Smooth muscle cell (in vitro differentiated cells): ENCODE results near the gene WNT1. TPM values are rescaled to one million over a fixed set of nuclear protein-coding genes. Genes with fewer than 3 reads are reported as not detected.

Experiments
- DNase-seq: peaks from one replicate; lab custom pipeline; 2025; ENCODE audit not compliant: unreplicated experiment; lab: John Stamatoyannopoulos, UW
- H2AFZ ChIP-seq: fragments of 200-600 bp; sonication (generic); 2 replicates; pipeline ENCODE4 v1.6.0; 2016; ENCODE audit warnings: antibody characterized with exemption, low read depth, mild to moderate bottlenecking
- H3F3A ChIP-seq: fragments of 200-600 bp; sonication (generic); 2 replicates; pipeline ENCODE4 v1.6.0; 2017; ENCODE audit warnings: antibody characterized with exemption, low read depth
- H3K27ac ChIP-seq: fragments of 200-600 bp; sonication (generic); 2 replicates; pipeline ENCODE4 v1.5.1; 2016; ENCODE audit warnings: low read depth, mild to moderate bottlenecking
- H3K27me3 ChIP-seq: fragments of 200-600 bp; sonication (generic); 2 replicates; pipeline ENCODE4 v1.6.1; 2016; ENCODE audit warnings: low read depth, mild to moderate bottlenecking
- H3K36me3 ChIP-seq: fragments of 200-600 bp; sonication (generic); 2 replicates; pipeline ENCODE4 v1.5.1; 2016; ENCODE audit warnings: low read depth
- H3K4me1 ChIP-seq: fragments of 200-600 bp; sonication (generic); 2 replicates; pipeline ENCODE4 v1.5.1; 2016; ENCODE audit warnings: low read depth
- H3K4me2 ChIP-seq: fragments of 200-600 bp; sonication (generic); 2 replicates; pipeline ENCODE4 v1.6.0; 2016; ENCODE audit warnings: mild to moderate bottlenecking
- H3K4me3 ChIP-seq: fragments of 200-600 bp; sonication (generic); 2 replicates; pipeline ENCODE4 v1.5.1; 2016; ENCODE audit warnings: mild to moderate bottlenecking
- H3K79me2 ChIP-seq: fragments of 200-600 bp; sonication (generic); 2 replicates; pipeline ENCODE4 v1.6.0; 2016; ENCODE audit warnings: low read depth, mild to moderate bottlenecking
- H3K9ac ChIP-seq: fragments of 200-600 bp; sonication (generic); 2 replicates; pipeline ENCODE4 v1.6.0; 2016; ENCODE audit warnings: low read depth
- H3K9me3 ChIP-seq: fragments of 200-600 bp; sonication (generic); replicated peaks from 2 replicates; pipeline ENCODE4 v1.5.1; 2016; ENCODE audit warnings: low read depth
- H4K20me1 ChIP-seq: fragments of 200-600 bp; sonication (generic); 2 replicates; pipeline ENCODE4 v1.6.0; 2016; ENCODE audit warnings: low read depth
- CTCF ChIP-seq: fragments of 200-600 bp; sonication (generic); IDR thresholded peaks from 2 replicates; pipeline ENCODE4 v1.5.1; 2017; ENCODE audit warnings: borderline replicate concordance, mild to moderate bottlenecking, antibody characterized with exemption; ENCODE audit not compliant: insufficient read depth, poor library complexity, severe bottlenecking
- WGBS: methylation state at CpG from one replicate; pipeline ENCODE4 v1.1.7; 2016; ENCODE audit warnings: low lambda C conversion rate; 5-methylcytosine and 5-hydroxymethylcytosine counted together
- polyA plus RNA-seq: library from polyadenylated mRNA; unstranded; fragments of >200 nt; fragmentation: Nextera tagmentation; extraction: Ambion mirVana; gene quantifications from 2 replicates; pipeline ENCODE4 v1.2.1, GENCODE V29; 2016
- total RNA-seq: library from RNA; depleted of rRNA; stranded (reverse); fragments of >200 nt; gene quantifications from 2 replicates; pipeline ENCODE4 v1.2.3, GENCODE V29; 2014

The WNT1 gene
- total RNA-seq (not detected in 2 replicates), polyA plus RNA-seq (not detected in 2 replicates)

DNA sequence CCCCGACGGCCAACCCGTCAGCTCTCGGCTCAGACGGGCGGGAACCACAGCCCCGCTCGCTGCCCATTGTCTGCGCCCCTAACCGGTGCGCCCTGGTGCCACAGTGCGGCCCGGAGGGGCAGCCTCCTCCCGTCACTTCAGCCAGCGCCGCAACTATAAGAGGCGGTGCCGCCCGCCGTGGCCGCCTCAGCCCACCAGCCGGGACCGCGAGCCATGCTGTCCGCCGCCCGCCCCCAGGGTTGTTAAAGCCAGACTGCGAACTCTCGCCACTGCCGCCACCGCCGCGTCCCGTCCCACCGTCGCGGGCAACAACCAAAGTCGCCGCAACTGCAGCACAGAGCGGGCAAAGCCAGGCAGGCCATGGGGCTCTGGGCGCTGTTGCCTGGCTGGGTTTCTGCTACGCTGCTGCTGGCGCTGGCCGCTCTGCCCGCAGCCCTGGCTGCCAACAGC, at the start of gene WNT1:
Gene WNT1, plus strand, starts transcription at position 32 of the 450 bp plus-strand sequence. Its CDS starts 329 bp downstream, at position 361.
- H2AFZ ChIP-seq: no peak within 1 kb of the TSS
- H3F3A ChIP-seq: no peaks in the 10 kb centered on the region
- H3K9ac ChIP-seq: no peak within 1 kb of the TSS
- no peaks in the 10 kb centered on the region for H3K9me3 ChIP-seq
- H3K4me3 ChIP-seq: no peak within 1 kb of the TSS
- H3K4me2 ChIP-seq: peak within 1 kb of the TSS; percentile 71
- peaks cover 98% of the 10 kb centered on the region for H3K27me3 ChIP-seq
- no peaks in the 10 kb centered on the region for H3K79me2 ChIP-seq
- H4K20me1 ChIP-seq: no peaks in the 10 kb centered on the region
- peaks cover 17% of the 10 kb centered on the region for H3K4me1 ChIP-seq
- no peak for TF ChIP-seq CTCF
- no peaks in the 10 kb centered on the region for H3K36me3 ChIP-seq
- WGBS: 5% methylated on average over 33 of the region's 45 CpGs
- no peak within 1 kb of the TSS for H3K27ac ChIP-seq
- DNase-seq: no peak

DNA sequence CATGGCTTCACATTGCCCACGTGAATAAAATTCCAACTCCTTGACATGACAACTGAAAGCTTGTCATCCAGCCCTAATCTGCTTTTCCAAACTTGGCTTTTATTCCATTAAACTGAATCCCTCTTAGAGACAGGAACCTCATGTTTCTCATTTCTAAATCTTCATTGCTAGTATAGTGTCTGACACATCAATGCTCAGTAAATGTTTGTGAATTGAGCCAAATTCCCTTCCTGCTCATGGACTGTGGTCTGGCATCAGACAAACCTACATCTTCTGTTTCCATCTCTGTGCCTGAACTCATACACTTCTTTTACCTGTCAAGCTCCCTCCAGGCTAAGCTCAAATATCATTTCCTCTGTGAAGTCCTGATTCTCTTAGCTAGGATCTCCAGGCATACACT, 48.6 kb upstream of the WNT1 start:
- H4K20me1 ChIP-seq: peaks cover 25% of the 10 kb centered on the region
- H3K4me2 ChIP-seq: no peak overlapping the region
- 89% methylated on average over 1 of the region's 1 CpG for WGBS
- H3K9me3 ChIP-seq: no peaks in the 10 kb centered on the region
- H2AFZ ChIP-seq: no peak overlapping the region
- no peak for DNase-seq
- TF ChIP-seq CTCF: no peak
- H3K79me2 ChIP-seq: no peaks in the 10 kb centered on the region
- H3K4me3 ChIP-seq: no peak overlapping the region
- peaks cover 16% of the 10 kb centered on the region for H3F3A ChIP-seq
- no peaks in the 10 kb centered on the region for H3K4me1 ChIP-seq
- H3K36me3 ChIP-seq: peaks cover 7% of the 10 kb centered on the region
- H3K27me3 ChIP-seq: no peaks in the 10 kb centered on the region
- H3K27ac ChIP-seq: no peak overlapping the region
- no peak overlapping the region for H3K9ac ChIP-seq

DNA sequence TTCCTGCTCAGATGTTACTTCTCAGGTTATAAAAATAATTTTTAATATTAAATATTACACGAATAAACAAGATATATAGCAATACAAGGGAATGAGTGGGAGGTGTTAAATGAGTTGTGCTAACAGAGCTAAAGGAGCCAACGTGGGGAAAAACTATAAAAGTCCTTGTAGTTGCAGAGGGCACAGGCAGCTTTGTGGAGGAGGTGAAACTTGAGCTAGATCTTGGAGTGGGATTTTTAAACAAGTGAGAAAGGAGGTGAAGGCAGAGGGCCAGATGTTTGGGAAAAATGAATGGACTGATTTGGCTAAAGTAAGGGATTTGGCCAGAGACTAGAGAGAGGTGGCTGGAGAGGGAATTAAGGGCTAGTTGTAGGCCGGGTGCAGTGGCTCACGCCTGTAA, 47.6 kb upstream of the WNT1 start:
- WGBS: 98% methylated on average over 4 of the region's 4 CpGs
- Histone ChIP-seq H3K27me3 (no peaks in the 10 kb centered on the region), H3K4me3 (no peak overlapping the region), H3K36me3 (peaks cover 7% of the 10 kb centered on the region), H3K9ac (no peak overlapping the region), H3K4me2 (no peak overlapping the region), H3K9me3 (no peaks in the 10 kb centered on the region), H3K27ac (no peak overlapping the region), H3K79me2 (no peaks in the 10 kb centered on the region), H3F3A (peaks cover 16% of the 10 kb centered on the region), H2AFZ (no peak overlapping the region), H3K4me1 (no peaks in the 10 kb centered on the region), H4K20me1 (peaks cover 34% of the 10 kb centered on the region)
- no peak for TF ChIP-seq CTCF
- DNase-seq: no peak

- DNase-seq: no peak
- H3K27ac ChIP-seq: no peak overlapping the region
- no peaks in the 10 kb centered on the region for H3K9me3 ChIP-seq
- no peak overlapping the region for H3K4me2 ChIP-seq
- H3K4me3 ChIP-seq: no peak overlapping the region
- WGBS: 81% methylated on average over 2 of the region's 2 CpGs
- H3K36me3 ChIP-seq: peaks cover 7% of the 10 kb centered on the region
- no peak for TF ChIP-seq CTCF
- no peaks in the 10 kb centered on the region for H3K79me2 ChIP-seq
- no peaks in the 10 kb centered on the region for H3K4me1 ChIP-seq
- no peak overlapping the region for H2AFZ ChIP-seq
- peaks cover 52% of the 10 kb centered on the region for H4K20me1 ChIP-seq
- H3K9ac ChIP-seq: no peak overlapping the region
- H3K27me3 ChIP-seq: no peaks in the 10 kb centered on the region
- peaks cover 10% of the 10 kb centered on the region for H3F3A ChIP-seq
Observed at GRCh38 chr12:48932878-48933277, 45.2 kb upstream of the WNT1 start.
